ENCODE measurements around the gene DNAJC7.

DNA sequence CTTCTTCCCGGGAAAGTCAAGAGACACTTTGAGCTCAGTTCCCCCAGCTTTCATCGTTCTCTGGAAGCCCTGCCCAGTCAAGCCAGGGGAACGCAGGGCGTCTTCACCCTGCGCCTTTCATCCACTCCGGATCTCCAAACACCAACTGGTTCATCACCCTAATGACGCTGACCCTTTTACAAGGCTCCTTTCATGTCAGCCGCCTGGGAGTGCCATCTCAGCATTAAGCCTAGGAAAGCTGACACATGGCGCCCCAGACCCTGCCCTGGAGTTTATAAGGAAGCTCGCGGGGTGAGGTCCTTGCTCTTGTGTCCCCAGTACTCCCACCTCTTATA is 594 bp upstream of the DNAJC7 start:
- TF ChIP-seq CTCF (IDR thresholded peaks at IDR 0.05; ENCODE audit: insufficient read depth, low read length) (no peak), REST (IDR thresholded peaks at IDR 0.05; ENCODE audit: insufficient replicate concordance, low read depth) (no peak), POLR2AphosphoS5 (IDR thresholded peaks at IDR 0.05; ENCODE audit: low read depth) (no peak), SPI1 (IDR thresholded peaks at IDR 0.05; ENCODE audit: borderline replicate concordance, low read depth) (no peak), GABPA (IDR thresholded peaks at IDR 0.05; ENCODE audit: low read depth) (no peak; the same call in 1 of the 2 replicates)

All from HL-60 (cell line).